ENCODE measurements around the gene DMRT3. TPM values are rescaled to one million over a fixed set of nuclear protein-coding genes. Genes with fewer than 3 reads are reported as not detected.

DMRT3 gene
- total RNA-seq, 1 experiment from 2014 or later = not detected

DNA sequence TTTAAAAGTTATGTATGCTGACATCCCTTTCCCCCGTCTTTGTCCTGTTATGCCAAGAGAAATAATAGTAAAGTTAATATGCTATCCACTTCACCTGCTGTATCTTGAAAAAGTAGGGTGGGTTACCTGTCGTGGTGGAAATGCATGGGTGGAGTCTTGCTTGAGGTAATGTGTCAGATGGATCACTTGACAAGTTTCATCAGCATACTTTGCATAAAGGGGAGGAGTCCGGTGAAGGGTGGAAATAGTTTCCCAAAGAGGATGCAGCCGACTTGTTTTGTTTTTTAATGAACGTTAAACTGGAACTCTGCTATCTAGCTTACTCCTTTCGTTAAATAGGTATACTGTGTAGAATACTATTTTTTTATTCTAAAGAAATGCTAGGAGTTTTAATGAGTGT lies 9.0 kb upstream of the DMRT3 start:
- Histone ChIP-seq H3K4me2 (no peak overlapping the region), H3K4me1 (replicated peaks; ENCODE audit: insufficient read depth) (no peaks in the 10 kb centered on the region), H3K79me2 (ENCODE audit: low read depth) (no peaks in the 10 kb centered on the region), H2AFZ (no peak overlapping the region), H3F3A (ENCODE audit: insufficient read depth, low read depth) (no peaks in the 10 kb centered on the region), H3K9me3 (ENCODE audit: insufficient read depth, low read depth) (no peaks in the 10 kb centered on the region), H4K20me1 (ENCODE audit: insufficient read depth) (no peaks in the 10 kb centered on the region), H3K27me3 (ENCODE audit: insufficient read depth, low read depth) (peaks cover 35% of the 10 kb centered on the region; the same call in 1 of the 2 replicates), H3K4me3 (no peak overlapping the region), H3K36me3 (ENCODE audit: low read depth) (no peaks in the 10 kb centered on the region), H3K9me2 (ENCODE audit: insufficient read depth) (no peaks in the 10 kb centered on the region), H3K27ac (no peak overlapping the region)
- no TSS peak for BruUV-seq (replicated peaks)
- ChIA-PET POLR2A (ENCODE audit: unreplicated experiment) (no interaction called here), CTCF (no interaction called here)
- TF ChIP-seq, protein P1, sequence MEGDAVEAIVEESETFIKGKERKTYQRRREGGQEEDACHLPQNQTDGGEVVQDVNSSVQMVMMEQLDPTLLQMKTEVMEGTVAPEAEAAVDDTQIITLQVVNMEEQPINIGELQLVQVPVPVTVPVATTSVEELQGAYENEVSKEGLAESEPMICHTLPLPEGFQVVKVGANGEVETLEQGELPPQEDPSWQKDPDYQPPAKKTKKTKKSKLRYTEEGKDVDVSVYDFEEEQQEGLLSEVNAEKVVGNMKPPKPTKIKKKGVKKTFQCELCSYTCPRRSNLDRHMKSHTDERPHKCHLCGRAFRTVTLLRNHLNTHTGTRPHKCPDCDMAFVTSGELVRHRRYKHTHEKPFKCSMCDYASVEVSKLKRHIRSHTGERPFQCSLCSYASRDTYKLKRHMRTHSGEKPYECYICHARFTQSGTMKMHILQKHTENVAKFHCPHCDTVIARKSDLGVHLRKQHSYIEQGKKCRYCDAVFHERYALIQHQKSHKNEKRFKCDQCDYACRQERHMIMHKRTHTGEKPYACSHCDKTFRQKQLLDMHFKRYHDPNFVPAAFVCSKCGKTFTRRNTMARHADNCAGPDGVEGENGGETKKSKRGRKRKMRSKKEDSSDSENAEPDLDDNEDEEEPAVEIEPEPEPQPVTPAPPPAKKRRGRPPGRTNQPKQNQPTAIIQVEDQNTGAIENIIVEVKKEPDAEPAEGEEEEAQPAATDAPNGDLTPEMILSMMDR (conservative IDR thresholded peaks at IDR 0.05) = no peak
- no peak for TF ChIP-seq EZH2 (IDR thresholded peaks at IDR 0.05; ENCODE audit: low read depth)
- intact Hi-C loops (cut with micrococcal nuclease; ENCODE audit: unreplicated experiment) = no loop called here
- DNase-seq = no peak

DNA sequence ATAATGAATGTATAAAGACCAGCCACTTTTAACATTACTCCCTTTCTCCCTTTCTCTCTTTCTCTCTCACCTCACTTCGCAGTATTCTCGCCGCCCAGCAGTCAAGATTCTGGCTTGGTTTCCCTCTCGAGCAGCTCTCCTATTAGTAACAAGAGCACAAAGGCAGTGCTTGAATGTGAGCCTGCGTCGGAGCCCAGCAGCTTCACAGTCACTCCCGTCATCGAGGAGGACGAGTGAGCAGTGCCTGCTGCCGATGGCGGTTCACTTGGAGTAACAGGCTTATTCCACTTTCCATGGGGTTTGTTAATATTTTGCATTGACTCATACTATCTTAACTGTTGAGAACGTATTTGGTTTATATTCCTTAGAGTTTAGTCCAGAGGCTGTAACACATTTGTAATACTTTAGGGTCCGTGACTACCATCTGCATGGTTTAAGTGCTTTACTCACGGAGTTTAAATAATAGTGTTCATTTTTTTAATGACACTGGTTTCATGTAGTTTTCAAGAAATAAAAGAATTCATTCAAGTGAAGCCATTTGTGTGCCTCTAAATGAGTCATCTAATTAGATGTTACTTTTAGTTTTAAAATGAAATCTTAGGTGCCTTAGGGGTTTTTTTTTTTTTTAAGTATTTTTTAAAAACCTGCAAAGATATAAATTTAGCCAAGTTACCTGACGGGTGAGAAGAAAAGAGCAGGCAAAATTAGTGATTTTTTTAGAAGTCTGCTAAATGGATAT lies 8.4 kb upstream of the DMRT3 start:
- POLR2A ChIA-PET (ENCODE audit: unreplicated experiment) = no interaction called here
- intact Hi-C loops (cut with micrococcal nuclease; ENCODE audit: unreplicated experiment) = no loop called here
- BruUV-seq (replicated peaks) = no TSS peak

DNA sequence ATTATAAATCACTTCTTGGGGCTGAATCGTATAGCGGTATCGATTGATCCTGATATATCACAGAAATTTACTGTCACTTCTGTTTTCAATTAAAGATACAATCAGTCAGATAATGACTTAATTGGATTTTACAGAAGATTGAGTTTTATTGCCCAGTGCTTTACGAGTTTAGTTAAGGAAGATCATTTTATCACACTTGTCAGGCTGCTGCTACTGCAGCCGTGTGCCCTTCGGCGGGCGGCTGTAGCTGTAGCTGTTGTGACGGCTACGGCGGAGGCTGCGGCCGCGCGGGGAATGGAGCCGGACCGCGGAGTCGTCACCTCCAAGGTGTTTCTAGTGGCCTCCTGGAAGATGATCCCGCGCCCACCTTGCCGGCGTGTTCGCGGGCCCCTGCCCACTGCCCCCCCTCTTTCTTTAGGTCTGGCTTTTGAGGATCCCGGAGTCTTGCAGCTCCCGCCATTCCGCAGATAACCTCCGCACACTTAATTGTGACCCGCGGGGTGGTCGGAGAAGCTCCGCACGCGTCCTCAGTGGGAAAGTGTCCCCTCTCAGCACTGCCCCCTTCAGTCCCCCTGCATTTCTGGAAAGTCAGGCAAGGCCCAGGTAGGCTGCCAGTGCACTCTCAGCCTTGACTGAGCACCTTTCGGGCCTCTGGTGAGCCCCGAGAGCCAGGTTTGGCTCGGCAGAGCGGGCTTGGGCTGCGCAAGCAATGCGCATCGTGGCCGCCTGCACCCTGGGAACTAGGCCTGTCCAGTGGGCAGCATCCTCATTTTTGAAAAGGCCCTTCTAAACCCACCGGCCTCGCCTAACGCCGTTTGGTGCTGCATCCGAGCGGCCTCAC lies 6.9 kb upstream of the DMRT3 start:
- H3K9me2 ChIP-seq (ENCODE audit: insufficient read depth) = no peaks in the 10 kb centered on the region
- no TSS peak for BruUV-seq (replicated peaks)
- ChIA-PET POLR2A (ENCODE audit: unreplicated experiment) (no interaction called here), CTCF (no interaction called here)
- no peak overlapping the region for H2AFZ ChIP-seq
- intact Hi-C loops (cut with micrococcal nuclease; ENCODE audit: unreplicated experiment) = no loop called here
- no peak overlapping the region for H3K4me2 ChIP-seq
- H3K9me3 ChIP-seq (ENCODE audit: insufficient read depth, low read depth) = no peaks in the 10 kb centered on the region
- no peaks in the 10 kb centered on the region for H3K4me1 ChIP-seq (replicated peaks; ENCODE audit: insufficient read depth)
- no peaks in the 10 kb centered on the region for H3K36me3 ChIP-seq (ENCODE audit: low read depth)
- no peak for TF ChIP-seq EZH2 (IDR thresholded peaks at IDR 0.05; ENCODE audit: low read depth)
- TF ChIP-seq, protein P1 (conservative IDR thresholded peaks at IDR 0.05) = no peak
- no peaks in the 10 kb centered on the region for H4K20me1 ChIP-seq (ENCODE audit: insufficient read depth)
- H3K4me3 ChIP-seq = no peak overlapping the region
- H3K79me2 ChIP-seq (ENCODE audit: low read depth) = no peaks in the 10 kb centered on the region
- no peaks in the 10 kb centered on the region for H3F3A ChIP-seq (ENCODE audit: insufficient read depth, low read depth)
- H3K27ac ChIP-seq = no peak overlapping the region
- peaks cover 19% of the 10 kb centered on the region; the same call in 1 of the 2 replicates for H3K27me3 ChIP-seq (ENCODE audit: insufficient read depth, low read depth)
- DNase-seq = no peak

More for the DNA sequence above, 8.4 kb upstream of the DMRT3 start:
- Histone ChIP-seq H3K4me1 (replicated peaks; ENCODE audit: insufficient read depth) (no peaks in the 10 kb centered on the region), H3K4me3 (no peak overlapping the region), H3K9me2 (ENCODE audit: insufficient read depth) (no peaks in the 10 kb centered on the region), H3K79me2 (ENCODE audit: low read depth) (no peaks in the 10 kb centered on the region), H3K9me3 (ENCODE audit: insufficient read depth, low read depth) (no peaks in the 10 kb centered on the region), H3F3A (ENCODE audit: insufficient read depth, low read depth) (no peaks in the 10 kb centered on the region), H3K27ac (no peak overlapping the region), H3K27me3 (ENCODE audit: insufficient read depth, low read depth) (peaks cover 29% of the 10 kb centered on the region; the same call in 1 of the 2 replicates), H4K20me1 (ENCODE audit: insufficient read depth) (no peaks in the 10 kb centered on the region), H3K4me2 (no peak overlapping the region), H2AFZ (no peak overlapping the region), H3K36me3 (ENCODE audit: low read depth) (no peaks in the 10 kb centered on the region)
- CTCF ChIA-PET = no interaction called here
- TF ChIP-seq EZH2 (IDR thresholded peaks at IDR 0.05; ENCODE audit: low read depth) = no peak
- TF ChIP-seq, protein P1 (conservative IDR thresholded peaks at IDR 0.05) = no peak
- DNase-seq = no peak
